ENCODE data around the gene REEP5. TPM values are rescaled to one million over a fixed set of nuclear protein-coding genes. Genes with fewer than 3 reads are reported as not detected.
"Not testable (repeated sequence)": the region's sequence is repeated elsewhere in the genome, so short reads cannot be mapped to it uniquely, and the experiment has no call there.

REEP5 gene
- total RNA-seq, 1 experiment from 2014 or later = 30.7 TPM

DNA sequence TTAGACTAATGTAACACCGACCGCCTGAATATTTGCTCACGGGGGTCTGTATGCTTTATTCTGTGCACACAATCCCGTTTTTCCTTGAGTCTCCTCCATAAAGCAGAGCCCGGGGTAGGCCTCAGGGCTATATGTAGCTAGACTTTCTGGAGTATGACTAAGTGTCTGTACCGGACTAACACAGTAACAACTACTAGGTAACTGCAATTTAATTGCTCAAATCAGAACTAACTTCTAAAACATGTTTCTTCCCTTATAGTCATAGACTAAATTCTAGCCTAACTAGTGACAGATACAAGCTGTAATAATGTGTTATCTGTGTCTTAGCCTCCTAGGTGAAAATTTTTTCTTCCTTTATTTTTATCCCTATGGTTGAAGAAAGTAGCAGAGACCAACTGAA is 2.1 kb downstream of the REEP5 start:
- DNase-seq = no peak
- H3K36me3 ChIP-seq = peaks cover 18% of the 10 kb centered on the region
- H3K4me3 ChIP-seq = no peak overlapping the region

DNA sequence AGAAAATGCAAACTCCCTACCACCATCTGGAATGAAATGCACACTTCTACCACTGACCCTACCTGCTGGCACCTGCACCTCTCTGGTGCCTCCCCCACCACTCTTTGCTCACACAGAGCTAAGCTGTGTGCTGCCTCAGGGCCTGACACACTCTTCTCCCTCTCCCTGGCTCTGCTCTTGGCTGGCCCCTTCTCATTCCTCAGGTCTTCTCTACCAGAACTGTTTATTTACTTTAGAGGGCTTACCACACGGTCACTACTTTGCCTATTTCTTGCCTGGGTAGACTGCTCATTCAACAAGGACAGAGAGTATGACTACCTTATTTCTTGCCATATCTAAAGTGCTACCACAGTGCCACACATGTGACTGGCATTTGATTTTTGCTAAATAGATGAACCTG is 3.3 kb downstream of the REEP5 start:
- H3K36me3 ChIP-seq = peaks cover 26% of the 10 kb centered on the region
- H3K9me3 ChIP-seq (replicated peaks) = no peaks in the 10 kb centered on the region
- H3K4me3 ChIP-seq = no peak overlapping the region
- H3K27me3 ChIP-seq = no peaks in the 10 kb centered on the region
- DNase-seq = no peak
- no peaks in the 10 kb centered on the region; the same call in 1 of the 2 replicates for H3K4me1 ChIP-seq
- no peak overlapping the region for H3K27ac ChIP-seq

More for the DNA sequence above, 2.1 kb downstream of the REEP5 start:
- Histone ChIP-seq H3K9me3 (replicated peaks) (no peaks in the 10 kb centered on the region), H3K27ac (no peak overlapping the region), H3K27me3 (no peaks in the 10 kb centered on the region), H3K4me1 (no peaks in the 10 kb centered on the region; the same call in 1 of the 2 replicates)

DNA sequence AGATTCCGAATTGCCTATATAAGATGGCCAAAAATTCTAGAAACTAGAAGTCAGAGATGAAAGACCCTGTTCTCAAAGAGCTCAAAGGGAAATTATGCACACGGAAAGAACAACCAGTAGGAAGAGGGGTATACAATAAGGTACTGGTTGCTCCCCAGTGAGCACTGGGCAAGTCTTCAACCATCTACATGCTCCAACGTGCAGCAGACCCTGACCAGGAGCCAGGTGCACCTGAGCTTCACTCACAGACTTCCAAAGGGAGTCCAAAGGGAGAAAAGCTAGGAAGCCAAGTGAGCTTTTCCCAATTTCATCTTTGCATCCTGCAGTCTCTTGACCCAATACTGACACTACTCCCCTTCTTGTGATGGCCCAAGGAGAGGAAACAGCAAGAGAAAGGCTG is 3.9 kb downstream of the REEP5 start:
- no peak overlapping the region for H3K27ac ChIP-seq
- no peak for DNase-seq
- no peak overlapping the region for H3K4me3 ChIP-seq
- H3K36me3 ChIP-seq = peaks cover 26% of the 10 kb centered on the region
- no peaks in the 10 kb centered on the region; the same call in 1 of the 2 replicates for H3K4me1 ChIP-seq
- no peaks in the 10 kb centered on the region for H3K27me3 ChIP-seq
- H3K9me3 ChIP-seq (replicated peaks) = no peaks in the 10 kb centered on the region

DNA sequence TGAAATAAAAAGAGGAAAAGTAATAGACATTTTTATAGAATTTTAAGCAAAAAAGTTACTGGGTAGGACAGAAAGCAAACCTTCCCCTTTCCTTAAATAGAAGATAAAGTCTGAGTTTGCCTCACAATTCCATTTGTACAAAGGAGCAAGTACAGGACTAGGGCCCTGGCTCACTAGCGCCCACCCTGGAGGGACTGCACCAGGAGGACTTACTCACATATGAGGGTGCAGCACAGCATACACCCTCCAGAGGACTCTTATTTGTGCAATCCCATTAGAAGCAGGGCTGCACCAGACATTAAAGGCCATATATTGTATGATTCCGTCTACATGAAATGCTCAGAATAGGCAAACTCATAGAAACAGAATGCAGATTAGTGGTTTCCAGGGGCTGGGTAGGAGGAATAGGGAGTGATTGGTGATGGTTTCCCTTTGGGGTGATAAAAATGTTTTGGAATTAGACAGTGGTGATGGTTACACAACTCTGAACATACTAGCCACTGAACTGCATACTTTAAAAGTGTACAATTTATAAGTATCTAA is 4.5 kb downstream of the REEP5 start:
- Histone ChIP-seq H3K9me3 (replicated peaks) (no peaks in the 10 kb centered on the region), H3K4me3 (no peak overlapping the region), H3K27ac (no peak overlapping the region), H3K27me3 (no peaks in the 10 kb centered on the region), H3K36me3 (peaks cover 28% of the 10 kb centered on the region), H3K4me1 (no peaks in the 10 kb centered on the region; the same call in 1 of the 2 replicates)
- peak; percentile 13 to 14 for DNase-seq

DNA sequence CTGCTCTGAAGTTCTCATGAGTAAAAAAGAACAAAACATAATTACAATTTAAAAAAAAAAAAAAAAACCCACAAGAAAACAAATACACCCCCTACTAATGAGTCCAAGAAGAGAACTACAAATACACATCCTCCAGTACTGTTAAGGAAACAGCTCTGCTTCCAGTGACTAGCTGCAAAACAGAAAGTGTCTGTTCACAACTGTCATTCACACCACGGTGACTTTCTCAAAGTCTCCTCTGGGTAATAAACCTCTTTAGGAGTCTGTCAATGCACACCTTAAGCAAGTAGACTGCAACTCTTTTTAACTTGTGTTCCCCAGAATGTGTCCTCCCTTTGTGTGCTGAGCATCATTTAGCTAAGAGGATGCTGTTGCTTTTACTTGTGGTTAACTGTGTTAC is 6.2 kb downstream of the REEP5 start:
- Histone ChIP-seq H3K27ac (no peak overlapping the region), H3K9me3 (replicated peaks) (no peaks in the 10 kb centered on the region), H3K4me3 (no peak overlapping the region), H3K36me3 (peaks cover 36% of the 10 kb centered on the region), H3K4me1 (no peaks in the 10 kb centered on the region; the same call in 1 of the 2 replicates), H3K27me3 (no peaks in the 10 kb centered on the region)
- DNase-seq = no peak

DNA sequence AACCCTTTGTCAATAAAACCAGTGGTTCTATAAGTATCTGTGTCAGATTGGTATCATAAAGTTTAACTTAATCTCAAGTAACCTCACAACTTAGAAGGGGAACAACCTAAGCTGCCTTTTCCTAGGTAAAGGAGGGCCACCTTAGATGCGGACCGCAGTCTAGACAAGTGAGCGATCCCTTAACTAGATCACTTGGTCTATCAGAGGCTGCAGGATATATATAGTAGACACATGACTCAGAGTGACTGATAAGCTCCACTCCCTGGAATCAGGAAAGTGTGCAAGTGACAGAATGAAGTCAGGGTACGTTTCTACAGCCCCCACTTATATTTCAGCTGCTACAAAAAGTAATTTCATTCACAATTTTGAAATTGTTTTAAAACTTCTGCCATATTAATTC is 7.4 kb downstream of the REEP5 start:
- Histone ChIP-seq H3K4me1 (no peaks in the 10 kb centered on the region), H3K27me3 (no peaks in the 10 kb centered on the region), H3K9me3 (replicated peaks) (no peaks in the 10 kb centered on the region), H3K4me3 (no peak overlapping the region), H3K36me3 (peaks cover 39% of the 10 kb centered on the region), H3K27ac (no peak overlapping the region)
- no peak for DNase-seq

DNA sequence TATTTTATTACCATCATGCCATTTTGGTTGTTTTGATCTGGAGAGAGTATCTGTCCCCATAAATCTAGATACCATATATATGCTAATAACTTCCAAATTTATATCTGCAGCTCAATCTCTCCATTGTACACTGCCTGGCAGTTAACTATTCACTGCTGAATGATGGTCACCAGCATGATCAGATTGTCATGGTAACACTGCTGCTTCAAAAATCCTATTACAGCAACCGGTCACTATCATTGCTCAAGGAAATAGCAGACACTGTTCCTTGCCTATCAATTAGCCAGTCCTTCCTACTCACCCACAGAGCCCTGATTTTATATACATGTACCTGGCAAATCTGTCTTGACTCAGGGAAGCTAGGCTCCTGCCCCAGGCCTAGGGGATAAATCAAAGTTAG is 11.5 kb downstream of the REEP5 start:
- Histone ChIP-seq H3K36me3 (peaks cover 27% of the 10 kb centered on the region), H3K4me1 (no peaks in the 10 kb centered on the region), H3K4me3 (no peak overlapping the region), H3K9me3 (replicated peaks) (no peaks in the 10 kb centered on the region), H3K27ac (no peak overlapping the region), H3K27me3 (no peaks in the 10 kb centered on the region)
- no peak for DNase-seq

DNA sequence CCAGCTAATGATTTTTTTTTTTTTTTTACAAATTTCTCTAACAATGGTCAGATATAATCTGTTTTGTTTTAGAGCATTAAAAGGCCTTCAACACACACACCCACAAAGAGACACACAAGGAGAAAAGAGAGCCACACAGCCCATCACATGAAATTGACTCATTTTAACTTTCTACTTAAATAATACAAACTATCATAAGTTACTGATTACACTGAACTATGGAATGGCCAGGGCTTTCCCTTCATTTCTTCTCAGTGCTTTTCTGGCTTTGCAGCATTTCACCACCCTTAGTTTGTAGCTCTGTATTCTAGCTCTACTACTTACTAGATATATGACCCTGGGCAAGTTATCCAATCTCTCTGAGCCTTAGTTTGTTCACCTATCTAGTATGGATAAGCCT is 13.2 kb downstream of the REEP5 start:
- no peak for DNase-seq
- Histone ChIP-seq H3K9me3 (replicated peaks) (no peaks in the 10 kb centered on the region), H3K27me3 (no peaks in the 10 kb centered on the region), H3K27ac (no peak overlapping the region), H3K4me1 (no peaks in the 10 kb centered on the region), H3K36me3 (peaks cover 22% of the 10 kb centered on the region), H3K4me3 (no peak overlapping the region)

DNA sequence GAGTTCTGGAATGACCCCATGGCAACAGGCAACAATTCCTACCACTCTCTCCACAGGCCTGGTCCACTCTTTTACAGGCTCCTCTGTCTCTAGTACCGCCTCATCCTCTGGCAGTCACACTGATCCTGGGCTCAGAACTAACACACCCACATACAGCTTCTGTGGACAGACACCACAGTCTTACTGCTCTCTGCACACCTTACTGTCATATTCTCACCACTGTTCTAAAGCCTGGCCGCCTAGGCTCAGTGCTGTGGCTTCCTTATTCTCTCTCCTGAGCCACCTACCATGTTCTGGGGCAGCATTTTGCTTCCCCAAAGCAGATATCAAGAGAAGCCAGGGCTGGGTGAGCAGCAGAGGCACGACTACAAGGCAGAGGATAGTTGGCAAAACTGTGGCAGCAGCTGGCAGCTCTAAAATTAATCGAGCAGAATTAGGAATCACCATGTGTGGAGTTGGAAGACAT is 14.8 kb downstream of the REEP5 start:
- no peaks in the 10 kb centered on the region for H3K27me3 ChIP-seq
- H3K9me3 ChIP-seq (replicated peaks) = no peaks in the 10 kb centered on the region
- H3K27ac ChIP-seq = no peak overlapping the region
- no peaks in the 10 kb centered on the region for H3K4me1 ChIP-seq
- peaks cover 22% of the 10 kb centered on the region for H3K36me3 ChIP-seq
- H3K4me3 ChIP-seq = no peak overlapping the region
- no peak for DNase-seq

DNA sequence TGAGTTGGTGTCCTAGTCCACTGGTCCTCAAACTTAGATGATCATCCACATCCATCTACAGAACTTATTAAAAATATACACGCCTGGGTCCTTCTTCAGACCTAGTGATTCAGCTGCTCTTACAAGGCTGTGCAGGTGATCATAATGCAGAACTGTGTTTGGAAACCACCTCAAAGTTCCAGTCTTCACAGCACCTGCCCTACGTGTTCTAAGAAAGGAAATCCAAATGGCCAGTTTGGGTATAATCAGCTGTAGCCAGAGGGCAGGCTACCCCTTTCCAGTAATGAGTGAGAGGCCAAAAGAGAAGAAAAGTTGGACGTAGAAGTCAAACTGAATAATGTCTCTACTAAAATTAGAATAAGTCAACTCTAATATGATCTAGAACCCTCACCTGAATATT is 15.4 kb downstream of the REEP5 start:
- DNase-seq = no peak
- Histone ChIP-seq H3K27ac (no peak overlapping the region), H3K4me3 (no peak overlapping the region), H3K4me1 (no peaks in the 10 kb centered on the region), H3K9me3 (replicated peaks) (no peaks in the 10 kb centered on the region), H3K27me3 (no peaks in the 10 kb centered on the region), H3K36me3 (peaks cover 23% of the 10 kb centered on the region)

DNA sequence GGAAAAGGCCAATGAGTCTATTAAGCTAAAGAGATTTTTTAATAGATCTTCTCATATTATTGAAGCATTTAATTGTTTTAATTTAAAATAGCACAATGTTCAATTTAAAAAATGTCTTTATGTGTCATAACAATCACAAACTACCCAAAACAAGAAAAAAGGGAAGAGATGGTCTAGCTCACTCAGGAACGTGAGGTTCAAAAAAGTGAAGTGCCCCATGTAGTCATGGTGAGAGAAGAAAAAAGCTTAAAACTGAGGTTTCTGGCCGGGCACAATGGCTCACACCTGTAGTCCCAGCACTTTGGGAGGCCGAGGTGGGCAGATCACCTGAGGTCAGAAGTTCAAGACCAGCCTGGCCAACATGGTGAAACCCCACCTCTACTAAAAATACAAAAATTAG is 17.0 kb downstream of the REEP5 start:
- H3K27ac ChIP-seq; H3K27me3 ChIP-seq; H3K9me3 ChIP-seq (replicated peaks); DNase-seq; H3K4me3 ChIP-seq; H3K4me1 ChIP-seq: not testable (repeated sequence)
- H3K36me3 ChIP-seq = peaks cover 26% of the 10 kb centered on the region

DNA sequence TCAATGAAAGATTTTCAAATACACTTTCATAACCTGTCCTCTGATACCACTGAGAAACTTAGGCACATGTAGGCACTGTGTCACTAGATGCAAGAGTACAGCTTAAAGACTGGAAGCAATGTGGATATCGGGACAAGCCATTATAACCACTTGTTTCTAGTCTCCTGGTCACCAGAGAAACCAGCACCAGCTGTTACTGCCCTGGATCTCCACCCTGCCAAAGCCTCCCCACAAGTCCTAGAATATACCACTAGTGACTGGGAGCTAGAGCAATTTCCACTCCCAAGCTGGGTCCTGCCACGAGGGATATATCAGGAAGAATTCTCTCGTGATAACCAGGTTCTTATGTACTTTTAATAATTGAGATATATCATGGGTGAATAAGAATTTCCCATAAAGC is 19.5 kb downstream of the REEP5 start:
- H3K27ac ChIP-seq = no peak overlapping the region
- no peaks in the 10 kb centered on the region for H3K4me1 ChIP-seq
- DNase-seq = no peak
- no peaks in the 10 kb centered on the region for H3K27me3 ChIP-seq
- H3K36me3 ChIP-seq = peaks cover 31% of the 10 kb centered on the region
- no peak overlapping the region for H3K4me3 ChIP-seq
- no peaks in the 10 kb centered on the region for H3K9me3 ChIP-seq (replicated peaks)

DNA sequence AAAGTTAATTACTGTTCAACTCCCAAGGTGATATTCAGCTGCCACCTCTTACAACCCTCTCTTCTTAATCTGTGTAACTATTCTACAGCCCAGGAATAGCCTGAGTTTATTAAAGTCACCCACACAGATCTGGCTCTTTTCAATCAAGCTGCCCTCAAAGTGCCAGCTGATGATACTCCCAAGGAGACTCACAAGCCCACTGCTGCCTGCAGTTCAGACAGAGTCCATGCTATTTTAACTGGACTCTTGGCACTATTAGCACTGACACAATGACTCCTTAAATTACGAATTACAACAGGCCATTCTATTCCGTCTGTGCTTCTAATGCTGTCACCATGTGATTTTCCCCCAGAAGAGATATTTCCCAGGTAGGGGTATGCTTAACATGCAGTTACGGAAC is 26.3 kb downstream of the REEP5 start:
- Histone ChIP-seq H3K36me3 (peaks cover 57% of the 10 kb centered on the region), H3K4me3 (no peak overlapping the region), H3K27ac (no peak overlapping the region), H3K9me3 (replicated peaks) (no peaks in the 10 kb centered on the region), H3K4me1 (no peaks in the 10 kb centered on the region), H3K27me3 (no peaks in the 10 kb centered on the region)
- DNase-seq = no peak

DNA sequence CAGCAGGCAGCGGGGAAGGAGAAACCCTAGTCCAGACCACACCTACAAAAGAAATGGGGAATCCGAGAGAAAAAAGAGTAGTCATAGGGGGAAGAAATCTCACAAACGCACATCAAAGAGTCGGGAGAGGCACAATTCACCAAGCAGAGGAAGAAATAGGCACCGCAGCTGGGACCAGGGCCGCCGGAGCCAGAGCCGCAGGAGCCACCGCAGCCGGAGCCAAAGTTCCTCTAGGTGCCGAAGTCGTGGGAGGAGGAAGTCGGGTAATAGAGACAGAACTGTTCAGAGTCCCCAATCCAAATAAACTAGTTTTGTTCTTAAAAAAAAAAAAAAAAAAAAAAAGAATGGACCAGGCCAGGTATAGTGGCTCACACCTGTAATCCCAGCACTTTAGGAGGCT is 29.3 kb downstream of the REEP5 start:
- Histone ChIP-seq H3K27me3 (no peaks in the 10 kb centered on the region), H3K27ac (peak overlapping the region; percentile 2; the same call in 1 of the 2 replicates), H3K4me3 (no peak overlapping the region), H3K36me3 (peaks cover 56% of the 10 kb centered on the region), H3K4me1 (no peaks in the 10 kb centered on the region), H3K9me3 (replicated peaks) (no peaks in the 10 kb centered on the region)
- no peak for DNase-seq

DNA sequence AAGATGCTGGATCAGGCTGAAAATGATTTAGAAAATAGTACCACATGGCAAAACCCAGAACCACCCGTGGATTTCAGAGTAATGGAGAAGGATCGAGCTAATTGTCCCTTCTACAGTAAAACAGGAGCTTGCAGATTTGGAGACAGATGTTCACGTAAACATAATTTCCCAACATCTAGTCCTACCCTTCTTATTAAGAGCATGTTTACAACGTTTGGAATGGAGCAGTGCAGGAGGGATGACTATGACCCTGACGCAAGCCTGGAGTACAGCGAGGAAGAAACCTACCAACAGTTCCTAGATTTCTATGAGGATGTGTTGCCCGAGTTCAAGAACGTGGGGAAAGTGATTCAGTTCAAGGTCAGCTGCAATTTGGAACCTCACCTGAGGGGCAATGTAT is 30.0 kb downstream of the REEP5 start:
- not testable (repeated sequence) for H3K4me1 ChIP-seq; H3K27me3 ChIP-seq; H3K4me3 ChIP-seq; DNase-seq; H3K9me3 ChIP-seq (replicated peaks)
- H3K27ac ChIP-seq = peak overlapping the region; percentile 2; the same call in 1 of the 2 replicates
- peaks cover 59% of the 10 kb centered on the region for H3K36me3 ChIP-seq

DNA sequence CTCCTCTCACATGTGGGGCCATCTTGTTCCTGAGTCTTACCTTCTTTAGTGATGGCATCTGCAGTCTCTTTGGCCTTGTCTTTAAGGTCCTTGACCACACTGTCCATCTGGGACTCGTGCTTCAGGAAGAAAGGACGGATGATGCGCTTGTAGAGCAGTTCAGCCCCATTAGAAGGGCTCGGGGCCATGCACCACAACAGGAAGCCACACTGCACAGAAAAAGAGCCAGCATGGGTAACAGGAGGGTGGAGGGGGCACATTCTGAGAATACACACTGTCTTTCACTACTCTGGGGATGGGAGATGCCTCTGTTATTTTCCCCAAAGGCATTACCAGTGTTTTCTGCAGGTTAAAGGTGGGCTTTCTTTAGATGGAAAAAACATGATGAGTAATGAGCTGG is 35.1 kb downstream of the REEP5 start:
- no peaks in the 10 kb centered on the region for H3K4me1 ChIP-seq
- no peaks in the 10 kb centered on the region for H3K27me3 ChIP-seq
- peaks cover 78% of the 10 kb centered on the region for H3K36me3 ChIP-seq
- no peak overlapping the region for H3K27ac ChIP-seq
- DNase-seq = no peak
- H3K9me3 ChIP-seq (replicated peaks) = no peaks in the 10 kb centered on the region
- no peak overlapping the region for H3K4me3 ChIP-seq
